HG02763 (cell line): Measurements from ENCODE around the gene C17orf113.
"Not testable (repeated sequence)": the region's sequence is repeated elsewhere in the genome, so short reads cannot be mapped to it uniquely, and the experiment has no call there.

Source experiments
- ATAC-seq: cut with Tn5 transposase; IDR thresholded peaks from one replicate; pipeline ENCODE4 v1.9.1; 2021; ENCODE audit warnings: mild to moderate bottlenecking, moderate library complexity; ENCODE audit not compliant: unreplicated experiment

Gene C17orf113

GRCh38 chr17:42017866-42018200 lies 32.6 kb downstream of the C17orf113 start:
- ATAC-seq = peak; percentile 0

GRCh38 chr17:42016941-42017865 lies 33.2 kb downstream of the C17orf113 start, which contains the start of gene DNAJC7:
Gene DNAJC7 (minus strand): TSS chr17:42017439. CDS start chr17:42017416, 23 bp downstream.
- peak; percentile 82 for ATAC-seq

DNA sequence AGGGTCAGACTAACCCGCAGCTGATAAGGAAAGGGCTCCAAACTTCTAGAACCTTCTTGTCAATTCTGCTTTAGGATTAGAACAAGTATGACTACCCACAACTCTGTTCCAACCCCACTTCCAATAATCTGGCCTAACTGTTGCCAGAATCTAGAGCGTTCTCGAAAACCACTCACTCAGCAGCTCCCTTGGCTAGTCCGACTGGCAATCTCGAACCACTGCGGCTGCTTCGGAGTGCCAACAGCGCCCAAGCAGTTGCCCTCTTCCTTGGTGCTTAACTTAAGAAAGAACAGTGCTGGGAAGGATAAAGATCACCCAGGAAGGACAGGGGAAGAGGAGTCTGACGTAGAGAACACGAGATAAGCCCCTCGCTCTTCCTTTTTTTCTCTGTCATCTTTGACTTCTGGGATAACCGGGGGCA lies 34.0 kb downstream of the C17orf113 start:
- no peak for ATAC-seq

GRCh38 chr17:42013740-42014139 lies 36.7 kb downstream of the C17orf113 start:
- not testable (repeated sequence) for ATAC-seq

- not testable (repeated sequence) for ATAC-seq
Measured at GRCh38 chr17:42012363-42012762, 38.0 kb downstream of the C17orf113 start.

DNA sequence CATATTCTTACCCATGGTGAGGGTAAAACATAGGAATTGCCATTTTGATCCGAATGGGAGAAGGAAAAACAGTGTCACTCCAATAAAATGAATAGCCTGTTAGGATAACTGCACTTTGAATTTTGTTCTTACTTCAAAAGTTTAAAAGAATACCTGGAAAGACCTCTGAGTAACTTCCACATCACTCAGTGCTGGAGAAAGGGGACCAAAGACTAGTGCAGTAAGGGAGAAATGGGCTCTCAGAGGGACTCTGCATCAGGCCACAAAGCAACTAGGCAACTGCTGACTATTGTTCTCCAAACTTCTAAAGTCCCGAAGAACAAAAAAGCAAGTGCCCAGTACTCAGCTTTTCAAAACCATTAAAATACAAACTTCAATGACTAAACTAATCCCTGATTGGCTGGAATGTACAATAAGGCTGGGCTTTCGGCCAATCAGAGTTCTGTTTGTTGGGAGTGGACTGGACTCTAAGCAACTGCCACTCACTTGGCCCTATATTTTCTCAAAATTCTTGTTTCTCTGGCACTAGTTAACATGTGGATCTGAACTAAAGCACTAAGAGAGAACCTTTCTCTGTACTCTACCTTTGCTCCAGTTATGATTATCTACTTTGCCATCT lies 39.4 kb downstream of the C17orf113 start:
- no peak for ATAC-seq

DNA sequence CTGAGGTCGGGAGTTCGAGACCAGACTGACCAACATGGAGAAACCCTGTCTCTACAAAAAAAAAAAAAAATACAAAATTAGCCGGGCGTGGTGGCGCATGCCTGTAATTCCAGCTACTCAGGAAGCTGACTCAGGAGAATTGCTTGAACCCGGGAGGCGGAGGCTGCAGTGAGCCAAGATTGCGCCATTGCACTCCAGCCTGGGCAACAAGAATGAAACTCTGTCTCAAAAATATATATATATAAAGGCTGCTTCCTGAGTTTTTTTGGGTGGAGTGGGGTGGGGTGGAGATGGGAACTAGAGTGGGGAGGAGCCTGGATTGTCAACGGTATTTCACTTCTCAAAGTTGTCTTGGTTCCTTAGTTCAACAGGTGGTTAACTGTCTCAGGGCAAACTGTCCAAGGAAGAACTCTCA lies 40.1 kb downstream of the C17orf113 start:
- not testable (repeated sequence) for ATAC-seq

DNA sequence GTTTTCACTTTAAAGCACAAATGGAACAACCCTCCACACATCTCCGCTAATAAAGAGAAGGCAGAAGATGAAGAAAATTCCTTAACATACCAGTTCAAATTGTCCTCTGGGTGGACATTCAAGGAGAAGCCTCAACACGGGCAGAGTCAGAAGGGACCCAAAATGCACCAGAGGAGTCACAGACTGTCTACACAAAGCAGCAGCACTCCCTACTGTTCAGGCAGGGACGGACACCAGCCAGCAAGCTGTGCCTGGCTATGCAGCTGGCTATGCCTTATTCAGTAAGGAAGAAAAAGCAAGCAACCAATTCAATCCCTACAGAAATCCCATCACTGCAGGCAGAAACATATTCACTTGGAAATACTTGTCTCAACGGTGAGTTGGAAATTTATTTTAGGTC lies 41.2 kb downstream of the C17orf113 start:
- no peak for ATAC-seq

GRCh38 chr17:42005166-42005565 lies 45.2 kb downstream of the C17orf113 start:
- no peak for ATAC-seq

DNA sequence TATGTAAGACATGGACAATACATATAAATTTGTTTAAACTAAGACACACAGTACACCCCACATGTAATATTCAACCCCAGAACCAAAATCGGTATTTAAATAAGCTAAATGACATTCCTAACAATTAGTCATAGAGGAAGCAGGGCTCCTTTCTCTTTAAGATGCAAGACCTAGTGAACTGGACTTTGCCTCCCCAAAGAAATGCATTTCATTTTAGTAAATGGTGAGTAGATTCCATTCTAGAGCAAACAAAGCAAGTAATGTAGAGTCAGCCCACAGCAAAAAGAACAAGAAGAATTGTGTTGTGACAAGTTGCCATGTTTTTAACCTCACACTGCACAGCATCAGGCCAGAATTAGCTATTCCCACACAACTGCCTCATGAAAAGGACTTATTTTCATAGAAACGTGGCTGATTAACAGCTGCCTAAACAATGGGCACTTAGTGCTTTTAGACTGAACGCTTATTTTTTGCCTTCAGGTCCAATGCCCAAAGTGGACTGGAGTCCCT lies 47.6 kb downstream of the C17orf113 start:
- ATAC-seq = no peak

- ATAC-seq = no peak
Measured at GRCh38 chr17:42002175-42002791, 48.1 kb downstream of the C17orf113 start.

DNA sequence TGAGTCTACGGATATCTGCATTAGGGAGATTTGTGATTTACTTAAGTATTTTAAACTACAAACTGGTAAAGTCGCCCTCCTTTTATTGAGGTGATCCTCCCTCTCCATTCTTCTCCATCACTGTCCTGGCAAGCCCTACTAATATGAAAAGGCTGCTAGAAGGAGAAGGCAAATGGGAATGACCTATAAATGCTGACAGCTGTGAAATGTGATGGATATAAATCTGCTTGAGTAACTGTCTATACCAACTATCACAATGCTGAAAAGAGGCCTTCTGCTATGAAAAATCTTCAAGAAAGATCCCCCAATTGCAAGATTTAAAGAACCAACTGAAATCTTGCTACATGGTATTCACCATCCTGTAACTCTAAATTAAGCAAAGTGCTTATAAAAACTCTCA lies 48.7 kb downstream of the C17orf113 start:
- ATAC-seq = no peak

- ATAC-seq = no peak
Measured at GRCh38 chr17:42000413-42001133, 49.8 kb downstream of the C17orf113 start.

GRCh38 chr17:41998497-41998896 lies 51.9 kb downstream of the C17orf113 start:
- ATAC-seq = no peak

DNA sequence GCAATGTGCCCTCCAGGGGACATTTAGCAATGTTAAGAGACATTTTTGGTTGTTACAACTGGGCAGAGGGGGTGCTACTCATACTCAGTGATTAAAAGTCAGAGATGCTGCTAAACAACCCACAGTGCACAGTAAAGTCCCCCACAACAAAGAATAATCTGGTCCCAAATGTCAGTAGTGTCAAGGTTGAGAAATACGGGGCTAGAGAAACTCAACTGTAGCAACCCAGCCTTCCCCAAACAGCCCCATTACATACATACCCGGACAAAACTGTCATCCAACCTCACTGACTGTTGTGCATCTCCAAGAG lies 53.6 kb downstream of the C17orf113 start:
- ATAC-seq = peak; percentile 4

GRCh38 chr17:41992576-41992975 lies 57.8 kb downstream of the C17orf113 start:
- no peak for ATAC-seq

DNA sequence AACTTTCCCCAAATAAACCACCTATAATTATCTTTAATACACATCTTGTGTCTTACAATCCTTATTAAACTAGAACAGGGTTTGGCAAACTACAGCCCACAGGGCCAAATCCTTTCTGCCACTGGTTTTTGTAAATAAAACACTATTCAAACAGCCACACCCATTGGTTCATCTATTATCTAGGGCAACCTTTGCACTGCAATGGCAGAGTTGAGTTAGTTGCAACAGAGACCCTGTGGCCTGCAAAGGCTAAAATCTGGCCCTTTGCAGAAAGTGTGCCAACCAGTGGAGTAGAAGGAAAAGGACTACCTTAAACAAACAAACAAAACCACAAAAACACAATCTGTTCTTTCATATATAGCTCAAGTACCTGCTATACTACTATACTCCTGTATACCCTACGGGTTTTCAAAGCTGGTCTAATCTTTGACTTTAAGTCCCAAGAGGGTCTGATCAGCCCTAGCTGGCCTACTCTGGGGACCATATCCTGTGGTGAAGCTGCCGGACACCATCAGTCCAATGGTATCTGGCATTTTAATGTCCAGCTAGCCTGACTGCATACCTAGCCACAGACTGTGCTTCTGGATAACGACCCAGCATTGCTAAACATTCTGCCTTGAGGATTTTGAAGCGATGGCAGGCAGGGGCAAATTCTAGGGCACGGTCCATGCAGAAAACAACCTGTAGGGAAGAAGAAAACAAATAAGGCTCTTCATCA lies 60.5 kb downstream of the C17orf113 start:
- no peak for ATAC-seq

GRCh38 chr17:41988418-41988817 lies 62.0 kb downstream of the C17orf113 start:
- ATAC-seq = no peak
